Duodenal mucosa (tissue), 2 donors: ENCODE measurements around the gene UBE2E1.

ENCODE experiments used
- H3K27ac ChIP-seq: one replicate; pipeline ENCODE4 v1.7.0; 2013; ENCODE audit warnings: low read depth, low read length
- H3K27me3 ChIP-seq, 2 donors: one replicate each; pipeline ENCODE4 v1.7.0; 2013; ENCODE audit warnings: low read length in 2 of 2, control low read depth in 1 of 2; ENCODE audit not compliant: insufficient read depth in 2 of 2, control insufficient read depth in 1 of 2
- H3K36me3 ChIP-seq, 2 donors: one replicate each; pipeline ENCODE4 v1.7.0; 2013; ENCODE audit warnings: low read length in 2 of 2, control low read depth in 1 of 2; ENCODE audit not compliant: insufficient read depth in 2 of 2, control insufficient read depth in 1 of 2
- H3K4me1 ChIP-seq, 2 donors: one replicate each; pipeline ENCODE4 v1.7.0; 2013; ENCODE audit warnings: low read length in 2 of 2, control low read depth in 1 of 2; ENCODE audit not compliant: insufficient read depth in 2 of 2, control insufficient read depth in 1 of 2
- H3K4me3 ChIP-seq, 2 donors: one replicate each; pipeline ENCODE4 v1.7.0; 2013; ENCODE audit warnings: low read length in 2 of 2, low read depth in 1 of 2
- H3K9ac ChIP-seq, 2 donors: one replicate each; pipeline ENCODE4 v1.7.0; 2013; ENCODE audit warnings: low read length in 2 of 2, low read depth in 1 of 2
- H3K9me3 ChIP-seq, 2 donors: one replicate each; pipeline ENCODE4 v1.7.0; 2013; ENCODE audit warnings: low read length in 2 of 2, control low read depth in 1 of 2; ENCODE audit not compliant: control insufficient read depth in 1 of 2

Gene UBE2E1

DNA sequence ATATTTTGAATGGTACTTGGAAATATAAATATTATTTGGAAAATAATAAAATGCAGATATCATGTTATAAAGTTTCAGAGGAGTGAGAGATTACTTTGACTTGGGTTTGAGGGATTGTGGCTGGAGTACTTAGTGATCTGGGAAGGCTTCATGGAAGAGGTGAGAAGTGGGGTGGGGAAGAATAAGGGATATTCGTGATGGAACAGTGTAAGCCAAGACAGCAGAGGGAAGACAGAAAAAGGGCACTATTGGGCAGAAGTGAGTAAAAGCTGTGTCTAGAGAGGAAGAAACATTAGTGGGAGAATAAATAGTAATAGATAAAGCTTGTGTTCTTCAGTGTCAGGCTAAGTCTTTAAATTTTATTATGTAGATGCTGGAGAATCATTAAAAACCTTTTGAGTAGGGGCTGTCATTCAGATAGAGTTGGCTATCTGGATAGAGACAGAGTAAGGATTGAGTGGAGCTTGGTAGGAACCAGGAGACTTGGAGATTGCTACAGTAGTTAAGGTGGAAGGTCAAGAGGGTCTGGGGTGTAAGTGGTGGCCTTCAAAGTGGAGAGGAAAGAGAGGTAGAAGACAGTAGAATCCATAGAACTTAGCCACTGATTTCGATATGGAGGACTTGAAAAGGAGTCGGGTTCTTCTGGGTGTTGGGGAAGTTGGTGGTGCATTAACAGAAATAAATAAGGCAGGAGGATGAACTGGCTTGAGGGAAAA lies 11.9 kb downstream of the UBE2E1 start:
- Histone ChIP-seq H3K4me1 (peaks cover 0 to 3% of the 10 kb centered on the region in 2 donors), H3K9me3 (no peaks in the 10 kb centered on the region), H3K4me3 (no peak overlapping the region), H3K27ac (no peak overlapping the region), H3K9ac (no peak overlapping the region), H3K36me3 (peaks cover 2 to 4% of the 10 kb centered on the region in 2 donors), H3K27me3 (no peaks in the 10 kb centered on the region)

DNA sequence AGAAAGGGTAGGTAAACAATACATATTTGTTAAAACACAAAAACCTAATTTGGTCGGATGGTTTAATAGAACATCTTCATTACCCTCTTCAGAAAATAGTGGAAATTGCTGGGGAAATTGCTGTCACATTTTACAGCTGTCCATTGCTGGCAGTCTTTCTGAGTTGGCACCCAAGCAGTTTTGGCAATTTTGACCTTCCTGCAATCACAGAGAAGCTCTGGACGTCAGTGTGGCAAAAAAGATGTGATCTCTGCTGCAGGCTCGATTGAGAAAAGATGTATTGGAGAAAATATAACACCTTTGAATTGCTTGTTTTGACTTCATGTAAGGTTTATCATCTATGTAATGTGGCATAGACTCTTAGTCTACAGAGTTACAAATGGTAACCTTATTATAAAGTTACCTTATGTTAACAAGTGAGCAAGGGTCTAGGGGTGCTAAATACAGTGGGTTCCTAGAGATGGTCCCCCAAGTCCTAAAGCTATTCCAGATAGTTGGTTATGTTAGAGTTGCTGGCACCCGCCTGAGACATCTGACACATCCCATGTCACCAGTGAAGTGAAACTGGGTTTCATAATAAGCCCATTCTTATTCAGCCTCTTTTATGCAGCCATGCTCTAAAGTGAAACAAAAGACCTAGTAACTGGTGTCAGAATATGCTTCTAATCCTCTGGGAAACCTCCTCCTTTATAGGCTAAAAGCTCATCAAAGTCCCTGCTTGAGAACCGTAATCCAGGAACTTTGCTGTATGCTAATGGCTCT lies 14.0 kb downstream of the UBE2E1 start:
- H3K4me3 ChIP-seq, result no peak overlapping the region
- H3K36me3 ChIP-seq, result peaks cover 0 to 4% of the 10 kb centered on the region in 2 donors
- H3K4me1 ChIP-seq, result peaks cover 0 to 7% of the 10 kb centered on the region in 2 donors
- H3K27ac ChIP-seq, result no peak overlapping the region
- no peaks in the 10 kb centered on the region for H3K27me3 ChIP-seq
- no peak overlapping the region for H3K9ac ChIP-seq
- no peaks in the 10 kb centered on the region for H3K9me3 ChIP-seq

DNA sequence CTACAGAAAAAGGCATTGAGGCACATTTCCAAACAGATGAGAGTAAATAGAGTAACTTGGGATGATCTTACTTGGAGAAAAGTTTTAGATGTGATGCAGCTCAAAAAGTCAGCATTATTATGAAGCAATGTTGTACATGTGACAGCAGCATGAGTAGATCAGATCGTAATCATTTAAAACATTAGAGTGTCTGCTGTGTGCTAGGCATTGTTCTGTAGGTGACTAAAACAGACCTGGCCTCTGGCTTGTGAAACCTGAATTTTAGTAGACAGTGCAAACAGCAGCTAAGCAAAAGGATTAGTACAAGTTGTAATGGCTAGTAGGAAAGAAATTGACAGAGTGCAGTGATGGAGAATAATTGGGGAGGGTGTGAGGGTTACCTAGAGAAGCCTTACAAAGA lies 15.1 kb downstream of the UBE2E1 start:
- Histone ChIP-seq H3K9ac (no peak overlapping the region), H3K27me3 (no peaks in the 10 kb centered on the region), H3K4me3 (no peak overlapping the region), H3K36me3 (peaks cover 0 to 4% of the 10 kb centered on the region in 2 donors), H3K27ac (no peak overlapping the region), H3K9me3 (no peaks in the 10 kb centered on the region), H3K4me1 (peaks cover 0 to 4% of the 10 kb centered on the region in 2 donors)

DNA sequence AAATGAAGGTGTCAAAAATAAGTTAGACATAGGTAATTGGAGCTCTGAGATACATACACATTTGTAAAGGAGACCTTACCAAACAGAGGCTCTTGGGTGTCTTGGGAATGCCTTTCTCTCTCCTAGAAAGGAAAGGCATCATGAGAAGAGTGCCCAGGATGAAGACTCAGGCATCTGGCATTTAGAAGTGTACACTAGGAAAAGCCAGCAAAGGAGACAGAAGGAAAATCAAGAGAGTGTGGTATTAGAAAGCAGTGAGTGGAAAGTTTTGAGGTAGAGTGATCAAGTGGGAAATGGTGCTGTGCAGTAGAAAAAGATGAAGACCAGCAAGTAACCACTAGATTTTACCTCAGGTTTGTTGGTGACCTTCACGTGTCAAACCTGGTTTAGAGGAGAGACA lies 16.1 kb downstream of the UBE2E1 start:
- Histone ChIP-seq H3K9ac (no peak overlapping the region), H3K4me3 (no peak overlapping the region), H3K36me3 (peaks cover 0 to 4% of the 10 kb centered on the region in 2 donors), H3K9me3 (no peaks in the 10 kb centered on the region), H3K27ac (no peak overlapping the region), H3K4me1 (peaks cover 0 to 4% of the 10 kb centered on the region in 2 donors), H3K27me3 (no peaks in the 10 kb centered on the region)

DNA sequence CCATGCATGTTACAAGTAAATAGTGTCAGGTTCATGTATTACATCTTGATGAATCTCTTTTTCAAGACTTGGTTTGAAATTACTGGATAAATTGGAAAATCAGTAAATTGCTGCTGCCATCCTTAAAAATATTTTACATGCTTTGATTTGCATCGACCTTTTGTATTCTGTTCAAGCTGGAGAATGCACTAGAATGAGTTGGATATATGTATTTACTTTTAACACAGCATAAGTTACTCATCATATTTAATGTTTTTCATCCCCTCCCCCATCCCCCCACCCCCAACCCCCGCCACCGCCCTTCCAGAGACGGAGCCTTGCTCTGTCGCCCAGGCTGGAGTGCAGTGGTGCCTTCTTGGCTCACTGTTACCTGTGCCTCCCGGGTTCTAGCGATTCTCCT lies 16.8 kb downstream of the UBE2E1 start:
- Histone ChIP-seq H3K4me3 (no peak overlapping the region), H3K27ac (no peak overlapping the region), H3K36me3 (peaks cover 0 to 4% of the 10 kb centered on the region in 2 donors), H3K27me3 (no peaks in the 10 kb centered on the region), H3K9ac (no peak overlapping the region), H3K9me3 (no peaks in the 10 kb centered on the region), H3K4me1 (peaks cover 0 to 4% of the 10 kb centered on the region in 2 donors)

DNA sequence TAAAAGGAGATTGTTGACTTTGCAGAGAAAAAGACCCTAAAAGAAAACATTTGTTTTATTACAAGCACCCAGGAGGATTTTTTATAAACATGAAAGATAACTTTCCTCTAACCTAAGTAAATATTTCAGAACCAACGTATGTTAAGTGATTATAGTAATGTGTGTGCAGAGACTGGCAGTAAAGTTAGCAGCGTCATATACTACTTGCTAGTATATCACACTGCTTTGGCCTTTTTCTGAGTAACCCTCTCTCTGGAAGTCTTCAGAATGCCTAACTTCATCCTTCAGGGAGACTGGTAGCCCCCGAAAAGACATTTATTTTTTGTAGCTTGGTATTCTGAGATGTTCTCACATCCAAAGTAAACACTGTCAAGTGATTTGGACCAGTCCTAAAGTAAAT lies 17.9 kb downstream of the UBE2E1 start:
- Histone ChIP-seq H3K4me1 (peaks cover 0 to 4% of the 10 kb centered on the region in 2 donors), H3K4me3 (no peak overlapping the region), H3K27me3 (no peaks in the 10 kb centered on the region), H3K9me3 (no peaks in the 10 kb centered on the region), H3K9ac (no peak overlapping the region), H3K36me3 (peaks cover 0 to under 1% of the 10 kb centered on the region in 2 donors), H3K27ac (no peak overlapping the region)

DNA sequence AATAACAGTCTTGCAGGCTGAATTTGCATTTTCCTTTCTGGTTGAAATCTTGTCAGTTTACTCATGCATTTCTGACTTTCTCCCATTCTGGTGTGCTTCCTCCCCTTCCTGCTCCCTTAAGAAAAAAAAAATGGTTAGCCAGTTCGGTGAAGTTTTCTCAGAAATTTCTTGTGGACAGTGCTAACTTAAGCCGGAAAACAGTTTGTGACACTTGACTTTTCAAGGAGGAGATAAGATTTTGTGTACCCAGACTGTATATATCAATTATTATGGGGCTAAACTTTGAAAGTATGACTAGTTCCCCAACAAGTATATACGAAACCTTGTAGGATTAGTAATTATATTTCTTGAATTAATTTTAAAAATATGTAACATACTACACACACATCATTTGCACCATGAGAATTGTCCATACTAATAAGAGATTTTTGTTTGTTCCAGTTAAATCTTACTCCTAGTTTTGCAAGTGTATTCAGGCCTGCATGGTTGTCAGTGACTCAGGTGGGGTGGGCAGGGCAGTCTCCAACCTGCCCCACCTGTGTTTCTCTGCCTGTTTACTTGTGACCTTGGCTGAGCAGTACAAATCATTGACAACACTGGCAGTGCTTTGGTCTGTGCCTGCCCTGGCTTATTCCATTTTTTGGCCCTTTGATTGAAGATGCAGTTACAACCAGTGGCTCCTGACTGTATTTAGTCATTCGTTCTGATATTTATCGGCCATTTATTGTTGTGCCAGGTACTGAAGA lies 19.1 kb downstream of the UBE2E1 start:
- no peak overlapping the region for H3K4me3 ChIP-seq
- H3K36me3 ChIP-seq, result no peaks in the 10 kb centered on the region
- peaks cover 0 to 4% of the 10 kb centered on the region in 2 donors for H3K4me1 ChIP-seq
- no peaks in the 10 kb centered on the region for H3K9me3 ChIP-seq
- no peak overlapping the region for H3K27ac ChIP-seq
- H3K9ac ChIP-seq, result no peak overlapping the region
- H3K27me3 ChIP-seq, result no peaks in the 10 kb centered on the region

DNA sequence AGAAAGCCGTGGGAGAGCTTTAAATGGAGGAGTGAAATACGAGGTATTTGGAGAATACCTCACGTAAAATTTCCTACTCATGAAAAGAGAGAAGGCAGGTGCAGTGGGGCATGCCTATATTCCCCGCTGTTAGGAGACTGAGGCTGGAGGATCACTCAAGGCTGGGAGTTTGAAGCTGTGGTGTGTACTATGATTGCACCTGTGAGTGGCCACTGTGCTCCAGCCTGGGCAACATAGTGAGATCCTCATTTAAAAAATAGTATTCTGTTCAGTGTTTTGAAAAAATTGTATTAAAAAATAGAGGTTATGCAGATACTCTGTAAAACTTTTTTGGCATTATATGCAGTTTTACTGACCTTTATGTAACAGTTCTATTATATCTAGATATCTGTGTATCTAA lies 20.0 kb downstream of the UBE2E1 start:
- no peaks in the 10 kb centered on the region for H3K27me3 ChIP-seq
- H3K9me3 ChIP-seq, result no peaks in the 10 kb centered on the region
- H3K36me3 ChIP-seq, result no peaks in the 10 kb centered on the region
- H3K27ac ChIP-seq, result no peak overlapping the region
- H3K4me3 ChIP-seq, result no peak overlapping the region
- no peak overlapping the region for H3K9ac ChIP-seq
- H3K4me1 ChIP-seq, result peaks cover 0 to 4% of the 10 kb centered on the region in 2 donors

DNA sequence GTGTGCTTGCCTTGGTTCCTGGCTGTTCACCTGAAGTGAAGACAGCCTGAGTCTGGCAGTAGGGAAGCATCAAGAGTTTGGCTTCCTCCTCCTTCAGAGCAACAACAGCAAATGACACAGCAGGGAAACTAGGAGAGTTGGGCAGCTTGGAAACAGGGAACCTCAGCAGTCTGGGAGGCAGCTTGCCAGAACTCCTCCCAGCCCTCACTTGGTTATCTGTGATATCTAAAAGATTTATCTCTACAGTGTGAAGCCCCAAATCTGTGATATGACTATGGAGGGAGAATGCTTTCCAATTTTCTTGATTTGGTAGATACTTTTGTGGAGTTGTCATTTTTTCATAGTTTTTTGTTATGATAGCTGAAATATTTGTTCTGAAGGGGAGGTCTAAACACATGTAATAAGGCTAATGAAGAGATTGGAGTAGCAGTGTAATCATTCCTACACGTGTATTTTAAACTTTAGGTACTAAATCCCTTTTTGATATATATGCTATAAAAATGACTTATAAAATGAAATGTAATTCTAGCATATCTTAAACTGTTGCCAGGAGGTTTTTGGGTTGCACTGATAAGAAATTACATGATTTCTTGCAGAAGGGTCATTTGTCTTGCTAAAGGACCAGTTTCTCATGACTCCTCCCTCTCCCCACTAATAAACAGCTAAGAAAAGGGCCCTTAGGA lies 20.8 kb downstream of the UBE2E1 start:
- Histone ChIP-seq H3K4me1 (peaks cover 0 to 4% of the 10 kb centered on the region in 2 donors), H3K9ac (no peak overlapping the region), H3K9me3 (no peaks in the 10 kb centered on the region), H3K36me3 (no peaks in the 10 kb centered on the region), H3K4me3 (no peak overlapping the region), H3K27ac (no peak overlapping the region), H3K27me3 (no peaks in the 10 kb centered on the region)
